GM23338 (cell line): ENCODE data around the gene PLAAT2.

Experiments
- EZH2phosphoT487 ChIP-seq: fragments of 200-600 bp; sonication (generic); IDR thresholded peaks from one replicate; pipeline ENCODE4 v1.8.1; 2018; ENCODE audit warnings: antibody characterized with exemption; ENCODE audit not compliant: unreplicated experiment
- TF ChIP-seq, protein P1 (sequence below), 2 experiments: fragments of 200-600 bp in 1 of 2; sonication (generic) in 1 of 2; conservative IDR thresholded peaks; 2 replicates each; pipeline versions ENCODE4 v1.5.1 to v1.6.1; 2016 to 2017; ENCODE audit warnings: antibody characterized with exemption in 2 of 2, low read depth in 2 of 2, mild to moderate bottlenecking in 2 of 2, moderate library complexity in 1 of 2

GRCh38 chr11:63534076-63534475 lies 29.1 kb downstream of the PLAAT2 start:
- TF ChIP-seq, protein P1, sequence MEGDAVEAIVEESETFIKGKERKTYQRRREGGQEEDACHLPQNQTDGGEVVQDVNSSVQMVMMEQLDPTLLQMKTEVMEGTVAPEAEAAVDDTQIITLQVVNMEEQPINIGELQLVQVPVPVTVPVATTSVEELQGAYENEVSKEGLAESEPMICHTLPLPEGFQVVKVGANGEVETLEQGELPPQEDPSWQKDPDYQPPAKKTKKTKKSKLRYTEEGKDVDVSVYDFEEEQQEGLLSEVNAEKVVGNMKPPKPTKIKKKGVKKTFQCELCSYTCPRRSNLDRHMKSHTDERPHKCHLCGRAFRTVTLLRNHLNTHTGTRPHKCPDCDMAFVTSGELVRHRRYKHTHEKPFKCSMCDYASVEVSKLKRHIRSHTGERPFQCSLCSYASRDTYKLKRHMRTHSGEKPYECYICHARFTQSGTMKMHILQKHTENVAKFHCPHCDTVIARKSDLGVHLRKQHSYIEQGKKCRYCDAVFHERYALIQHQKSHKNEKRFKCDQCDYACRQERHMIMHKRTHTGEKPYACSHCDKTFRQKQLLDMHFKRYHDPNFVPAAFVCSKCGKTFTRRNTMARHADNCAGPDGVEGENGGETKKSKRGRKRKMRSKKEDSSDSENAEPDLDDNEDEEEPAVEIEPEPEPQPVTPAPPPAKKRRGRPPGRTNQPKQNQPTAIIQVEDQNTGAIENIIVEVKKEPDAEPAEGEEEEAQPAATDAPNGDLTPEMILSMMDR (conservative IDR thresholded peaks at IDR 0.05; ENCODE audit: low read depth in 2 of 2): no peak
- no peak for TF ChIP-seq EZH2phosphoT487
